ENCODE results near the gene FASTKD3.

DNA sequence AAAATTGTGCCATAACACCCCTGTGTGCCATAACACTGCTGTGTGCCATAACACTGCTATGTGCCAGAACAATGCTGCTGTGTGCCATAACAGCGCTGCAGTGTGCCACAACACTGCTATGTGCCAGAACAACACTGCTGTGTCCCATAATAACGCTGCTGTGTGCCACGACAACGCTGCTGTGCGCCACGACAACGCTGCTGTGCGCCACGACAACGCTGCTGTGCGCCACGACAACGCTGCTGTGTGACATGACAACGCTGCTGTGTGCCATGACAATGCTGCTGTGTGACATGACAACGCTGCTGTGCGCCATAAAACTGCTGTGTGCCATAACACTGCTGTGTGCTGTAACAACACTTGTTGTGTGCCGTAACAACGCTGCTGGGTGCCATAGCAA is 43.8 kb downstream of the FASTKD3 start:
- TF ChIP-seq, protein P1, sequence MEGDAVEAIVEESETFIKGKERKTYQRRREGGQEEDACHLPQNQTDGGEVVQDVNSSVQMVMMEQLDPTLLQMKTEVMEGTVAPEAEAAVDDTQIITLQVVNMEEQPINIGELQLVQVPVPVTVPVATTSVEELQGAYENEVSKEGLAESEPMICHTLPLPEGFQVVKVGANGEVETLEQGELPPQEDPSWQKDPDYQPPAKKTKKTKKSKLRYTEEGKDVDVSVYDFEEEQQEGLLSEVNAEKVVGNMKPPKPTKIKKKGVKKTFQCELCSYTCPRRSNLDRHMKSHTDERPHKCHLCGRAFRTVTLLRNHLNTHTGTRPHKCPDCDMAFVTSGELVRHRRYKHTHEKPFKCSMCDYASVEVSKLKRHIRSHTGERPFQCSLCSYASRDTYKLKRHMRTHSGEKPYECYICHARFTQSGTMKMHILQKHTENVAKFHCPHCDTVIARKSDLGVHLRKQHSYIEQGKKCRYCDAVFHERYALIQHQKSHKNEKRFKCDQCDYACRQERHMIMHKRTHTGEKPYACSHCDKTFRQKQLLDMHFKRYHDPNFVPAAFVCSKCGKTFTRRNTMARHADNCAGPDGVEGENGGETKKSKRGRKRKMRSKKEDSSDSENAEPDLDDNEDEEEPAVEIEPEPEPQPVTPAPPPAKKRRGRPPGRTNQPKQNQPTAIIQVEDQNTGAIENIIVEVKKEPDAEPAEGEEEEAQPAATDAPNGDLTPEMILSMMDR (IDR thresholded peaks at IDR 0.05), result no peak
- TF ChIP-seq EP300 (IDR thresholded peaks at IDR 0.05) (no peak), POLR2A (IDR thresholded peaks at IDR 0.05) (no peak)

All from ovary (tissue), 3 donors.